Coronary artery (tissue), 2 donors: ENCODE measurements around the gene ANO1.

Source experiments
- DNase-seq: peaks from one replicate; pipeline ENCODE4 v3.0.0-alpha.2; 2017; ENCODE audit warnings: low spot score
- H3K27ac ChIP-seq, 2 donors: fragments of 200-600 bp; sonication (generic); one replicate each; pipeline ENCODE4 v1.5.1; 2016 to 2019
- H3K4me3 ChIP-seq: fragments of 200-600 bp; sonication (generic); 2 replicates; pipeline ENCODE4 v1.5.1; 2016; ENCODE audit warnings: mild to moderate bottlenecking, moderate library complexity
- CTCF ChIP-seq: fragments of 200-600 bp; sonication (generic); IDR thresholded peaks from one replicate; pipeline ENCODE4 v1.5.1; 2019; ENCODE audit warnings: antibody characterized with exemption

Gene ANO1

GRCh38 chr11:70184396-70184795, 106.3 kb downstream of the ANO1 start:
- TF ChIP-seq CTCF = no peak
- Histone ChIP-seq H3K27ac (peak overlapping the region in 1 of 2 donors; percentile 77), H3K4me3 (no peak overlapping the region)
- no peak for DNase-seq

DNA sequence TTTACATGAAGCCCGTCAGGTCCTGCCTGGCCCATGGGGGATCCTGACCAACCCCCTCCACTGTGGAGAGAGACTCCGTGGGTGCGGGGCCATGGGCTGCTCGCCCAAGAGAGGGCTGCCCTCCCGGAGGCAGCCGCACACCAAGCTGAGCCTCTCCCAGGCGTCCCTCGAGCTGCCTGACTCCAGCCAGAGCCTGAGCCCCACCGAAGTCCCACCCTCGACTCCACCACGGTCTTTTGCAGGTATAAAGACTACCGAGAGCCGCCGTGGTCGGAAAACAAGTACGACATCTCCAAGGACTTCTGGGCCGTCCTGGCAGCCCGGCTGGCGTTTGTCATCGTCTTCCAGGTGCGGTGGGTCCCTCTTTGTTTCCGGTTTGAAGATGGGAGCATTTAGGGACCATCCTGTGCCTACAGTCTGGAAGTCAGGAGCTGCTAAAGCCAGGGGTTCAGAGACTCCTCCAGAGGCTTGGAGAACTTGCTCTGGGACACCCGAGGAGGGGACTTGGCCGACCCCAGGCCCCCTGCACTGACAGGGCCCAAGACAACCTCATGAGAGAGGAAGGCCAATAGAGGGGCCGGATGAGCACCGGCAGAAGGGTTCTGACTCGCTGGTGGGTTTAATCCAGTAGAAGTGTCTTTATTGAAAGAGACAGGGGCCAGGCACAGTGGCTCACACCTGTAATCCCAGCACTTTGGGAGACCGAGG, 107.4 kb downstream of the ANO1 start:
- H3K4me3 ChIP-seq = no peak overlapping the region
- TF ChIP-seq CTCF = no peak
- H3K27ac ChIP-seq = no peak overlapping the region
- no peak for DNase-seq

DNA sequence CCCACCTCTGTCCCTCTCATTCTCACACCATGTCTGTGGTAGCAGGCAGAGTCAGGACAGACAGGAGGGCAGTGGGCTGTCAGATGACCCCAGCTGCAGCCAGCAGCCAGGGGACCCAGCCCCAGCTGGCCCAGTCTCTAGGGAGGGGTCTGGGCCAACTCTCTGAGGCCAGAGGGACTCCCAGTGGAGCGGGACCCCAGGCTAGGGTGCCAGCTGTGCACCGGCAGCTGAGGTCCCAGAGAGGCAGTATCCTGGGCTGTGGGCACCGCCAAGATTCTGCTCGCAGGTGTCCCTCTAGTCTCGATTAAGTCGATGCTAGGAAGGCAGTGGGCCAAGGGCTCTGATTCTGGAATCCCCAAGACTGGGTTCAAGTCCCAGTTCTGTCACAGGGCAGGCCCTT, 108.3 kb downstream of the ANO1 start:
- no peak for DNase-seq
- Histone ChIP-seq H3K27ac (no peak overlapping the region), H3K4me3 (no peak overlapping the region)
- no peak for TF ChIP-seq CTCF

- no peak for DNase-seq
- H3K27ac ChIP-seq = no peak overlapping the region
- TF ChIP-seq CTCF = no peak
- no peak overlapping the region for H3K4me3 ChIP-seq
Observed at GRCh38 chr11:70186936-70187335, 108.8 kb downstream of the ANO1 start.

- no peak overlapping the region for H3K4me3 ChIP-seq
- TF ChIP-seq CTCF = no peak
- no peak overlapping the region for H3K27ac ChIP-seq
Observed at GRCh38 chr11:70187771-70188170, 109.7 kb downstream of the ANO1 start.

DNA sequence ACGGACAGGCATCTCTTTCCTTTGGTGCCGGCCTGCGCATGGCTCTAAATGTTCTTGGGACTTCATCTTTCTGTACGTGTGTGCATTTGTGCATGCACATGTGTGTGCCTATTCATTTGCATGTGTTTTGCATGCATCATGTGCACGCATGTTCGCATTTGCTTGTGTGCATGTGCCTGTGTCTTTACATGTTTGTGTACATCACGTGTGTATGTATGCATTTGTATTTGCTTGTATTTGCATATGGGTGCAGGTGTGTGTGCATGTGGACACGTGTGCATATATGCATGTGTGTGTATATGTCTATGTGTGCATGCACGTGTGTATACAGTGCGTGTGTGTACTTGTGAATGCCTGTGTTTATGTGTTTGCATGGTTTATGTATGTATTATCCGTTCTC, 111.5 kb downstream of the ANO1 start:
- no peak for DNase-seq
- no peak overlapping the region for H3K4me3 ChIP-seq
- no peak overlapping the region for H3K27ac ChIP-seq
- TF ChIP-seq CTCF = no peak

More at GRCh38 chr11:70187771-70188170, 109.7 kb downstream of the ANO1 start:
- no peak for DNase-seq

- peak; percentile 79 for DNase-seq
- no peak overlapping the region for H3K27ac ChIP-seq
- no peak overlapping the region for H3K4me3 ChIP-seq
- peak; percentile 86 for TF ChIP-seq CTCF
Observed at GRCh38 chr11:70191495-70192140, 113.5 kb downstream of the ANO1 start.
